Right lobe of liver (tissue), 4 donors: Measurements from ENCODE around the gene DOC2A.

Experiments
- POLR2A ChIP-seq: fragments of 450-650 bp; IDR thresholded peaks from one replicate; pipeline ENCODE4 v1.6.1; 2017; ENCODE audit warnings: antibody characterized with exemption, mild to moderate bottlenecking
- TF ChIP-seq, protein P1 (sequence below), 4 donors: fragments of 200-600 bp in 3 of 4; fragments of 450-650 bp in 1 of 4; IDR thresholded peaks; one replicate each; pipeline versions ENCODE4 v1.5.1 to v1.8.0; 2016 to 2022; ENCODE audit warnings: antibody characterized with exemption in 4 of 4, mild to moderate bottlenecking in 2 of 4
- donor health status: DM: no; HTN: no; CAD: no.
- donor health status: DM: no; HTN: no; CAD: no.
- donor health status: DM: no; HTN: yes; CAD: no.

DNA sequence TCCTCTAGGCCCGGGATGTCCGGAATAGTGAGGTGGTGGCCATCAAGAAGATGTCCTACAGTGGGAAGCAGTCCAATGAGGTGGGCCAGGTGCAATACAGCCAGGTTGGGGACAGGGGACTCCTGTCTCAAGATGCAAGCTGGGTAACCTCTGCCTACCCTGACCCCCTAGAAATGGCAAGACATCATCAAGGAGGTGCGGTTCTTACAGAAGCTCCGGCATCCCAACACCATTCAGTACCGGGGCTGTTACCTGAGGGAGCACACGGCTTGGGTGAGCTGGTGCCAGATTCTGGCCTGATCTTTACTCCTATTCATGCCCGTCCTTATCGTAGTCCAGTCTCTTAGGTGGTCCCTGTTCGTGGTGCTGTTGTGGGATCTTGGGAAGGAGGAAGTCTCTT, 32.7 kb downstream of the DOC2A start:
- TF ChIP-seq, protein P1, sequence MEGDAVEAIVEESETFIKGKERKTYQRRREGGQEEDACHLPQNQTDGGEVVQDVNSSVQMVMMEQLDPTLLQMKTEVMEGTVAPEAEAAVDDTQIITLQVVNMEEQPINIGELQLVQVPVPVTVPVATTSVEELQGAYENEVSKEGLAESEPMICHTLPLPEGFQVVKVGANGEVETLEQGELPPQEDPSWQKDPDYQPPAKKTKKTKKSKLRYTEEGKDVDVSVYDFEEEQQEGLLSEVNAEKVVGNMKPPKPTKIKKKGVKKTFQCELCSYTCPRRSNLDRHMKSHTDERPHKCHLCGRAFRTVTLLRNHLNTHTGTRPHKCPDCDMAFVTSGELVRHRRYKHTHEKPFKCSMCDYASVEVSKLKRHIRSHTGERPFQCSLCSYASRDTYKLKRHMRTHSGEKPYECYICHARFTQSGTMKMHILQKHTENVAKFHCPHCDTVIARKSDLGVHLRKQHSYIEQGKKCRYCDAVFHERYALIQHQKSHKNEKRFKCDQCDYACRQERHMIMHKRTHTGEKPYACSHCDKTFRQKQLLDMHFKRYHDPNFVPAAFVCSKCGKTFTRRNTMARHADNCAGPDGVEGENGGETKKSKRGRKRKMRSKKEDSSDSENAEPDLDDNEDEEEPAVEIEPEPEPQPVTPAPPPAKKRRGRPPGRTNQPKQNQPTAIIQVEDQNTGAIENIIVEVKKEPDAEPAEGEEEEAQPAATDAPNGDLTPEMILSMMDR (IDR thresholded peaks at IDR 0.05): no peak
- no peak for TF ChIP-seq POLR2A
